ENCODE results near the gene FAM78A. TPM values are rescaled to one million over a fixed set of nuclear protein-coding genes. Genes with fewer than 3 reads are reported as not detected.

The FAM78A gene
- total RNA-seq, 1 experiment from 2014 or later: 31.6 TPM

GRCh38 chr9:131296906-131297500 is 20.7 kb upstream of the FAM78A start:
- Histone ChIP-seq H3K4me1 (ENCODE audit: low read length) (peaks cover 4% of the 10 kb centered on the region), H3K4me2 (ENCODE audit: low read depth, low read length, poor library complexity, severe bottlenecking) (no peak overlapping the region), H3K27me3 (ENCODE audit: low read length) (no peaks in the 10 kb centered on the region), H4K20me1 (ENCODE audit: insufficient read depth, low read depth, low read length) (no peaks in the 10 kb centered on the region), H3K27ac (ENCODE audit: low read length) (no peak overlapping the region), H3K9me3 (ENCODE audit: low read length) (no peaks in the 10 kb centered on the region), H3K9ac (ENCODE audit: low read length) (no peak overlapping the region), H3K4me3 (ENCODE audit: low read length) (no peak overlapping the region), H3K9me2 (replicated peaks; ENCODE audit: insufficient read depth, low read length) (no peaks in the 10 kb centered on the region), H3K79me2 (ENCODE audit: low read length) (no peaks in the 10 kb centered on the region), H3K36me3 (ENCODE audit: insufficient read depth, low read length) (no peaks in the 10 kb centered on the region), H2AFZ (ENCODE audit: low read length) (no peak overlapping the region)
- DNase-seq: no peak

- H3K4me2 ChIP-seq (ENCODE audit: low read depth, low read length, poor library complexity, severe bottlenecking): no peak overlapping the region
- H3K36me3 ChIP-seq (ENCODE audit: insufficient read depth, low read length): no peaks in the 10 kb centered on the region
- no peaks in the 10 kb centered on the region for H4K20me1 ChIP-seq (ENCODE audit: insufficient read depth, low read depth, low read length)
- H3K27ac ChIP-seq (ENCODE audit: low read length): no peak overlapping the region
- no peak for DNase-seq
- no peak overlapping the region for H3K9ac ChIP-seq (ENCODE audit: low read length)
- H3K79me2 ChIP-seq (ENCODE audit: low read length): no peaks in the 10 kb centered on the region
- H3K4me3 ChIP-seq (ENCODE audit: low read length): no peak overlapping the region
- peaks cover 3% of the 10 kb centered on the region for H3K4me1 ChIP-seq (ENCODE audit: low read length)
- no peak overlapping the region for H2AFZ ChIP-seq (ENCODE audit: low read length)
- H3K27me3 ChIP-seq (ENCODE audit: low read length): no peaks in the 10 kb centered on the region
- no peaks in the 10 kb centered on the region for H3K9me2 ChIP-seq (replicated peaks; ENCODE audit: insufficient read depth, low read length)
- no peaks in the 10 kb centered on the region for H3K9me3 ChIP-seq (ENCODE audit: low read length)
Observed at GRCh38 chr9:131296460-131296859, 20.1 kb upstream of the FAM78A start.

GRCh38 chr9:131292937-131293336 is 16.6 kb upstream of the FAM78A start:
- no peak overlapping the region for H3K4me2 ChIP-seq (ENCODE audit: low read depth, low read length, poor library complexity, severe bottlenecking)
- DNase-seq: no peak

GRCh38 chr9:131291795-131292315 is 15.5 kb upstream of the FAM78A start:
- Histone ChIP-seq H3K4me1 (ENCODE audit: low read length) (peaks cover 4% of the 10 kb centered on the region; the same call in 1 of the 2 replicates), H3K4me3 (ENCODE audit: low read length) (no peak overlapping the region), H3K9ac (ENCODE audit: low read length) (no peak overlapping the region), H3K79me2 (ENCODE audit: low read length) (no peaks in the 10 kb centered on the region), H3K9me3 (ENCODE audit: low read length) (no peaks in the 10 kb centered on the region), H2AFZ (ENCODE audit: low read length) (no peak overlapping the region), H3K36me3 (ENCODE audit: insufficient read depth, low read length) (no peaks in the 10 kb centered on the region), H3K4me2 (ENCODE audit: low read depth, low read length, poor library complexity, severe bottlenecking) (no peak overlapping the region), H3K9me2 (replicated peaks; ENCODE audit: insufficient read depth, low read length) (no peaks in the 10 kb centered on the region), H3K27me3 (ENCODE audit: low read length) (no peaks in the 10 kb centered on the region), H3K27ac (ENCODE audit: low read length) (no peak overlapping the region), H4K20me1 (ENCODE audit: insufficient read depth, low read depth, low read length) (no peaks in the 10 kb centered on the region)
- DNase-seq: no peak

More at GRCh38 chr9:131292937-131293336, 16.6 kb upstream of the FAM78A start:
- Histone ChIP-seq H4K20me1 (ENCODE audit: insufficient read depth, low read depth, low read length) (no peaks in the 10 kb centered on the region), H3K36me3 (ENCODE audit: insufficient read depth, low read length) (no peaks in the 10 kb centered on the region), H2AFZ (ENCODE audit: low read length) (no peak overlapping the region), H3K4me3 (ENCODE audit: low read length) (no peak overlapping the region), H3K79me2 (ENCODE audit: low read length) (no peaks in the 10 kb centered on the region), H3K9me3 (ENCODE audit: low read length) (no peaks in the 10 kb centered on the region), H3K9ac (ENCODE audit: low read length) (no peak overlapping the region), H3K4me1 (ENCODE audit: low read length) (peaks cover 4% of the 10 kb centered on the region; the same call in 1 of the 2 replicates), H3K27ac (ENCODE audit: low read length) (no peak overlapping the region), H3K9me2 (replicated peaks; ENCODE audit: insufficient read depth, low read length) (no peaks in the 10 kb centered on the region), H3K27me3 (ENCODE audit: low read length) (no peaks in the 10 kb centered on the region)

- Histone ChIP-seq H4K20me1 (ENCODE audit: insufficient read depth, low read depth, low read length) (no peaks in the 10 kb centered on the region), H3K9me2 (replicated peaks; ENCODE audit: insufficient read depth, low read length) (no peaks in the 10 kb centered on the region), H3K9ac (ENCODE audit: low read length) (no peak overlapping the region), H2AFZ (ENCODE audit: low read length) (no peak overlapping the region), H3K79me2 (ENCODE audit: low read length) (no peaks in the 10 kb centered on the region), H3K4me1 (ENCODE audit: low read length) (peaks cover 4% of the 10 kb centered on the region; the same call in 1 of the 2 replicates), H3K4me2 (ENCODE audit: low read depth, low read length, poor library complexity, severe bottlenecking) (no peak overlapping the region), H3K9me3 (ENCODE audit: low read length) (no peaks in the 10 kb centered on the region), H3K4me3 (ENCODE audit: low read length) (no peak overlapping the region), H3K27ac (ENCODE audit: low read length) (no peak overlapping the region), H3K36me3 (ENCODE audit: insufficient read depth, low read length) (no peaks in the 10 kb centered on the region), H3K27me3 (ENCODE audit: low read length) (no peaks in the 10 kb centered on the region)
- DNase-seq: no peak
Observed at GRCh38 chr9:131290767-131291370, 14.6 kb upstream of the FAM78A start.

- Histone ChIP-seq H3K9me2 (replicated peaks; ENCODE audit: insufficient read depth, low read length) (no peaks in the 10 kb centered on the region), H3K9ac (ENCODE audit: low read length) (no peak overlapping the region), H3K27ac (ENCODE audit: low read length) (no peak overlapping the region), H3K36me3 (ENCODE audit: insufficient read depth, low read length) (no peaks in the 10 kb centered on the region), H3K9me3 (ENCODE audit: low read length) (no peaks in the 10 kb centered on the region), H3K27me3 (ENCODE audit: low read length) (no peaks in the 10 kb centered on the region), H3K4me1 (ENCODE audit: low read length) (peaks cover 4% of the 10 kb centered on the region; the same call in 1 of the 2 replicates), H3K4me3 (ENCODE audit: low read length) (no peak overlapping the region), H3K79me2 (ENCODE audit: low read length) (no peaks in the 10 kb centered on the region), H2AFZ (ENCODE audit: low read length) (no peak overlapping the region), H3K4me2 (ENCODE audit: low read depth, low read length, poor library complexity, severe bottlenecking) (no peak overlapping the region), H4K20me1 (ENCODE audit: insufficient read depth, low read depth, low read length) (no peaks in the 10 kb centered on the region)
- no peak for DNase-seq
Observed at GRCh38 chr9:131290036-131290766, 13.9 kb upstream of the FAM78A start.

GRCh38 chr9:131289301-131290035 is 13.2 kb upstream of the FAM78A start, which contains the start of gene PLPP7:
Gene PLPP7 (plus strand): TSS chr9:131289723. CDS start chr9:131289998, 275 bp downstream.
- no peak within 1 kb of the TSS for H3K4me2 ChIP-seq (ENCODE audit: low read depth, low read length, poor library complexity, severe bottlenecking)
- H3K4me1 ChIP-seq (ENCODE audit: low read length): peaks cover 4% of the 10 kb centered on the region; the same call in 1 of the 2 replicates
- H3K4me3 ChIP-seq (ENCODE audit: low read length): no peak within 1 kb of the TSS
- H3K9ac ChIP-seq (ENCODE audit: low read length): no peak within 1 kb of the TSS
- no peaks in the 10 kb centered on the region for H3K36me3 ChIP-seq (ENCODE audit: insufficient read depth, low read length)
- H3K79me2 ChIP-seq (ENCODE audit: low read length): no peaks in the 10 kb centered on the region
- H2AFZ ChIP-seq (ENCODE audit: low read length): no peak within 1 kb of the TSS
- H3K9me2 ChIP-seq (replicated peaks; ENCODE audit: insufficient read depth, low read length): no peaks in the 10 kb centered on the region
- H3K9me3 ChIP-seq (ENCODE audit: low read length): no peaks in the 10 kb centered on the region
- H3K27ac ChIP-seq (ENCODE audit: low read length): no peak within 1 kb of the TSS
- no peak for DNase-seq
- H3K27me3 ChIP-seq (ENCODE audit: low read length): no peaks in the 10 kb centered on the region
- no peaks in the 10 kb centered on the region for H4K20me1 ChIP-seq (ENCODE audit: insufficient read depth, low read depth, low read length)
